HepG2 (cell line): ENCODE measurements around the gene GPR87. TPM values are rescaled to one million over a fixed set of nuclear protein-coding genes. Genes with fewer than 3 reads are reported as not detected.

Experiments used
- EP300 ChIP-seq, 3 experiments: sonication (generic) in 1 of 3; formaldehyde crosslinking in 1 of 3; IDR thresholded peaks; 2 replicates each; pipeline versions ENCODE4 v1.5.1 to v1.6.1; 2011 to 2020; ENCODE audit warnings: low read depth in 2 of 3, low read length in 2 of 3, borderline replicate concordance in 1 of 3, improper control_type of control experiment in 1 of 3, mild to moderate bottlenecking in 1 of 3, missing genetic modification reagents in 1 of 3, moderate library complexity in 1 of 3
- FOXK2 ChIP-seq: fragments of 450-650 bp; IDR thresholded peaks from 2 replicates; pipeline ENCODE4 v1.6.1; 2016
- FOXO1 ChIP-seq: sonication (generic); formaldehyde crosslinking; IDR thresholded peaks from 2 replicates; pipeline ENCODE4 v1.4.0; 2020; ENCODE audit warnings: missing genetic modification reagents
- GATAD2A ChIP-seq: IDR thresholded peaks from 2 replicates; pipeline ENCODE4 v1.6.1; 2016
- ISL2 ChIP-seq: sonication (generic); formaldehyde crosslinking; IDR thresholded peaks from 2 replicates; pipeline ENCODE4 v1.5.0; 2020; ENCODE audit warnings: missing genetic modification reagents
- ISX ChIP-seq: sonication (generic); formaldehyde crosslinking; conservative IDR thresholded peaks from 2 replicates; pipeline ENCODE4 v1.5.0; 2020; ENCODE audit warnings: missing genetic modification reagents
- KLF16 ChIP-seq, 2 experiments: sonication (generic) in 1 of 2; formaldehyde crosslinking in 1 of 2; IDR thresholded peaks; 2 replicates each; pipeline versions ENCODE4 v1.6.1 to v1.8.0; 2016 to 2023; ENCODE audit warnings: missing genetic modification reagents in 2 of 2, missing compliant biosample characterization in 1 of 2
- SAP130 ChIP-seq: IDR thresholded peaks from 2 replicates; pipeline ENCODE4 v1.6.1; 2016; ENCODE audit warnings: low read depth
- TCF7 ChIP-seq: sonication (generic); IDR thresholded peaks from 2 replicates; pipeline ENCODE4 v1.6.1; 2016; ENCODE audit warnings: antibody characterized with exemption, low read depth
- ZMYM2 ChIP-seq: sonication (generic); formaldehyde crosslinking; IDR thresholded peaks from 2 replicates; pipeline ENCODE4 v1.8.0; 2022; ENCODE audit warnings: mild to moderate bottlenecking, missing genetic modification reagents
- ZNF331 ChIP-seq: sonication (generic); formaldehyde crosslinking; IDR thresholded peaks from 2 replicates; pipeline ENCODE4 v1.4.0; 2020; ENCODE audit warnings: missing genetic modification reagents
- ZNF777 ChIP-seq: sonication (generic); formaldehyde crosslinking; IDR thresholded peaks from 2 replicates; pipeline ENCODE4 v1.4.0; 2020; ENCODE audit warnings: missing genetic modification reagents
- ZNF780A ChIP-seq: sonication (generic); formaldehyde crosslinking; IDR thresholded peaks from 2 replicates; pipeline ENCODE4 v1.8.0; 2022; ENCODE audit warnings: mild to moderate bottlenecking, missing genetic modification reagents, moderate library complexity
- ZNF816 ChIP-seq: sonication (generic); formaldehyde crosslinking; IDR thresholded peaks from 2 replicates; pipeline ENCODE4 v1.8.0; 2022; ENCODE audit warnings: missing genetic modification reagents, mild to moderate bottlenecking, borderline replicate concordance
- polyA plus RNA-seq, 8 experiments: library from polyadenylated mRNA; depleted of rRNA in 3 of 8; stranded (reverse) in 7 of 8; unstranded in 1 of 8; fragments of >200 nt; fragmentation: Illumina TruSeq in 4 of 8; extraction: Trizol in 4 of 8; gene quantifications; 2 replicates each; pipeline versions ENCODE4 v1.2.1 to v1.2.3, GENCODE V29; 2011 to 2016; ENCODE audit warnings: low read depth in 4 of 8, missing spikeins in 1 of 8, mixed read lengths in 1 of 8; ENCODE audit not compliant: insufficient read depth in 1 of 8
- total RNA-seq, 5 experiments: library from RNA; depleted of rRNA; stranded (reverse); fragments of >200 nt; fragmentation: Illumina TruSeq; extraction: Trizol; gene quantifications; 2 replicates each; pipeline ENCODE4 v1.2.3, GENCODE V29; 2016; ENCODE audit warnings: low read depth in 1 of 5
- TF ChIP-seq, protein P1 (sequence below): sonication (generic); formaldehyde crosslinking; IDR thresholded peaks from 2 replicates; pipeline ENCODE4 v1.4.0; 2020; ENCODE audit warnings: mild to moderate bottlenecking, missing genetic modification reagents, borderline replicate concordance
- TF ChIP-seq, protein P2 (sequence below): sonication (generic); formaldehyde crosslinking; IDR thresholded peaks from 2 replicates; pipeline ENCODE4 v1.4.0; 2020; ENCODE audit warnings: missing genetic modification reagents
- TF ChIP-seq, protein P3 (sequence below): IDR thresholded peaks from 2 replicates; pipeline ENCODE4 v1.4.0; 2020; ENCODE audit warnings: mild to moderate bottlenecking, missing genetic modification reagents
- TF ChIP-seq, protein P4 (sequence below): sonication (generic); formaldehyde crosslinking; IDR thresholded peaks from 2 replicates; pipeline ENCODE4 v1.4.0; 2020; ENCODE audit warnings: missing genetic modification reagents

The GPR87 gene
- total and polyA plus RNA-seq, 2 of the 13 experiments (the other 11 are each of a cell fraction or from before 2014, with no cell fraction given): not detected

DNA sequence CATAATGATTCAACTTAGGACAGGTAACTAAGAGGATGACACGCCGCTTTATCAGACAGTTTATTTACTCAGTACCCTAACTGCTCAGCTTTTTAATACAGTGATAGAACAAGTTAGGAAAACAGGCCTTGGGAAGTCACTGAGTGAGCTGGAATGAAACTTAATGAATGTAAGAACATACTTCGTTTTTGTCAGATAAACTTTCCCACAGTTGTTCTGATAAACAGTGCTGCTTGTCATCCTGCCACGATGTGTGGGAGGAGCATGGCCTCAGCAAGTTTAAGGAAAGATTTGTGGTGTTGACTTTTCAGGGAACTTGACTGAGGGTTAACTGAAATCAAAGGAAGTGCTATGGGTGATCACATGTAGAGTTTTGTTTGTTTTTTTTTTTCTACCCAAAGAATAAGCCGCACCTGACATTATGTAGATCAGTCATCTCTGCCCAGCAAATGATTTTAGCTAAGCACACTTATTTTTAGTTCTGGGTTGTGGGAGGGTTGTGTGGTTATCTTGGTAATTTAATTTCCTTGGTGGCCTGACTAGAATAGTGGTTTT lies 32.6 kb downstream of the GPR87 start (continued):
- TF ChIP-seq, protein P1, sequence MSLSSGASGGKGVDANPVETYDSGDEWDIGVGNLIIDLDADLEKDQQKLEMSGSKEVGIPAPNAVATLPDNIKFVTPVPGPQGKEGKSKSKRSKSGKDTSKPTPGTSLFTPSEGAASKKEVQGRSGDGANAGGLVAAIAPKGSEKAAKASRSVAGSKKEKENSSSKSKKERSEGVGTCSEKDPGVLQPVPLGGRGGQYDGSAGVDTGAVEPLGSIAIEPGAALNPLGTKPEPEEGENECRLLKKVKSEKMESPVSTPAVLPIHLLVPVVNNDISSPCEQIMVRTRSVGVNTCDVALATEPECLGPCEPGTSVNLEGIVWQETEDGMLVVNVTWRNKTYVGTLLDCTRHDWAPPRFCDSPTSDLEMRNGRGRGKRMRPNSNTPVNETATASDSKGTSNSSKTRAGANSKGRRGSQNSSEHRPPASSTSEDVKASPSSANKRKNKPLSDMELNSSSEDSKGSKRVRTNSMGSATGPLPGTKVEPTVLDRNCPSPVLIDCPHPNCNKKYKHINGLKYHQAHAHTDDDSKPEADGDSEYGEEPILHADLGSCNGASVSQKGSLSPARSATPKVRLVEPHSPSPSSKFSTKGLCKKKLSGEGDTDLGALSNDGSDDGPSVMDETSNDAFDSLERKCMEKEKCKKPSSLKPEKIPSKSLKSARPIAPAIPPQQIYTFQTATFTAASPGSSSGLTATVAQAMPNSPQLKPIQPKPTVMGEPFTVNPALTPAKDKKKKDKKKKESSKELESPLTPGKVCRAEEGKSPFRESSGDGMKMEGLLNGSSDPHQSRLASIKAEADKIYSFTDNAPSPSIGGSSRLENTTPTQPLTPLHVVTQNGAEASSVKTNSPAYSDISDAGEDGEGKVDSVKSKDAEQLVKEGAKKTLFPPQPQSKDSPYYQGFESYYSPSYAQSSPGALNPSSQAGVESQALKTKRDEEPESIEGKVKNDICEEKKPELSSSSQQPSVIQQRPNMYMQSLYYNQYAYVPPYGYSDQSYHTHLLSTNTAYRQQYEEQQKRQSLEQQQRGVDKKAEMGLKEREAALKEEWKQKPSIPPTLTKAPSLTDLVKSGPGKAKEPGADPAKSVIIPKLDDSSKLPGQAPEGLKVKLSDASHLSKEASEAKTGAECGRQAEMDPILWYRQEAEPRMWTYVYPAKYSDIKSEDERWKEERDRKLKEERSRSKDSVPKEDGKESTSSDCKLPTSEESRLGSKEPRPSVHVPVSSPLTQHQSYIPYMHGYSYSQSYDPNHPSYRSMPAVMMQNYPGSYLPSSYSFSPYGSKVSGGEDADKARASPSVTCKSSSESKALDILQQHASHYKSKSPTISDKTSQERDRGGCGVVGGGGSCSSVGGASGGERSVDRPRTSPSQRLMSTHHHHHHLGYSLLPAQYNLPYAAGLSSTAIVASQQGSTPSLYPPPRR (CRISPR knock-in tag): peak; percentile 85
- TF ChIP-seq FOXK2 (no peak), EP300 (IDR thresholded peaks at IDR 0.05; ENCODE audit: low read depth in 2 of 2, low read length in 2 of 2) (peak in 1 of 2 experiments; percentile 66; a peak in 2 of 4 replicates), EP300 (CRISPR knock-in tag; IDR thresholded peaks at IDR 0.05; ENCODE audit: borderline replicate concordance) (0 out of 2 replicates have a peak, but pooled peaks have one; percentile 45), ZNF777 (CRISPR knock-in tag) (no peak), ZNF331 (CRISPR knock-in tag) (peak; percentile 55; the same call in 1 of the 2 replicates), FOXO1 (CRISPR knock-in tag) (peak; percentile 53; the same call in 1 of the 2 replicates), ZMYM2 (CRISPR knock-in tag) (no peak), ISX (CRISPR knock-in tag) (no peak), GATAD2A (CRISPR knock-in tag) (peak; percentile 62), TCF7 (peak; percentile 86), SAP130 (CRISPR knock-in tag) (peak; percentile 80), ISL2 (peak; percentile 16; the same call in 1 of the 2 replicates), ZNF780A (no peak), KLF16 (CRISPR knock-in tag; IDR thresholded peaks at IDR 0.05) (peak in 1 of 2 experiments; percentile 49; a peak in 1 of 4 replicates), ZNF816 (no peak)
- TF ChIP-seq, protein P2, sequence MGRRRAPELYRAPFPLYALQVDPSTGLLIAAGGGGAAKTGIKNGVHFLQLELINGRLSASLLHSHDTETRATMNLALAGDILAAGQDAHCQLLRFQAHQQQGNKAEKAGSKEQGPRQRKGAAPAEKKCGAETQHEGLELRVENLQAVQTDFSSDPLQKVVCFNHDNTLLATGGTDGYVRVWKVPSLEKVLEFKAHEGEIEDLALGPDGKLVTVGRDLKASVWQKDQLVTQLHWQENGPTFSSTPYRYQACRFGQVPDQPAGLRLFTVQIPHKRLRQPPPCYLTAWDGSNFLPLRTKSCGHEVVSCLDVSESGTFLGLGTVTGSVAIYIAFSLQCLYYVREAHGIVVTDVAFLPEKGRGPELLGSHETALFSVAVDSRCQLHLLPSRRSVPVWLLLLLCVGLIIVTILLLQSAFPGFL (CRISPR knock-in tag): no peak
- TF ChIP-seq, protein P3, sequence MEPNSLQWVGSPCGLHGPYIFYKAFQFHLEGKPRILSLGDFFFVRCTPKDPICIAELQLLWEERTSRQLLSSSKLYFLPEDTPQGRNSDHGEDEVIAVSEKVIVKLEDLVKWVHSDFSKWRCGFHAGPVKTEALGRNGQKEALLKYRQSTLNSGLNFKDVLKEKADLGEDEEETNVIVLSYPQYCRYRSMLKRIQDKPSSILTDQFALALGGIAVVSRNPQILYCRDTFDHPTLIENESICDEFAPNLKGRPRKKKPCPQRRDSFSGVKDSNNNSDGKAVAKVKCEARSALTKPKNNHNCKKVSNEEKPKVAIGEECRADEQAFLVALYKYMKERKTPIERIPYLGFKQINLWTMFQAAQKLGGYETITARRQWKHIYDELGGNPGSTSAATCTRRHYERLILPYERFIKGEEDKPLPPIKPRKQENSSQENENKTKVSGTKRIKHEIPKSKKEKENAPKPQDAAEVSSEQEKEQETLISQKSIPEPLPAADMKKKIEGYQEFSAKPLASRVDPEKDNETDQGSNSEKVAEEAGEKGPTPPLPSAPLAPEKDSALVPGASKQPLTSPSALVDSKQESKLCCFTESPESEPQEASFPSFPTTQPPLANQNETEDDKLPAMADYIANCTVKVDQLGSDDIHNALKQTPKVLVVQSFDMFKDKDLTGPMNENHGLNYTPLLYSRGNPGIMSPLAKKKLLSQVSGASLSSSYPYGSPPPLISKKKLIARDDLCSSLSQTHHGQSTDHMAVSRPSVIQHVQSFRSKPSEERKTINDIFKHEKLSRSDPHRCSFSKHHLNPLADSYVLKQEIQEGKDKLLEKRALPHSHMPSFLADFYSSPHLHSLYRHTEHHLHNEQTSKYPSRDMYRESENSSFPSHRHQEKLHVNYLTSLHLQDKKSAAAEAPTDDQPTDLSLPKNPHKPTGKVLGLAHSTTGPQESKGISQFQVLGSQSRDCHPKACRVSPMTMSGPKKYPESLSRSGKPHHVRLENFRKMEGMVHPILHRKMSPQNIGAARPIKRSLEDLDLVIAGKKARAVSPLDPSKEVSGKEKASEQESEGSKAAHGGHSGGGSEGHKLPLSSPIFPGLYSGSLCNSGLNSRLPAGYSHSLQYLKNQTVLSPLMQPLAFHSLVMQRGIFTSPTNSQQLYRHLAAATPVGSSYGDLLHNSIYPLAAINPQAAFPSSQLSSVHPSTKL (CRISPR knock-in tag): peak; percentile 90
- TF ChIP-seq, protein P4, sequence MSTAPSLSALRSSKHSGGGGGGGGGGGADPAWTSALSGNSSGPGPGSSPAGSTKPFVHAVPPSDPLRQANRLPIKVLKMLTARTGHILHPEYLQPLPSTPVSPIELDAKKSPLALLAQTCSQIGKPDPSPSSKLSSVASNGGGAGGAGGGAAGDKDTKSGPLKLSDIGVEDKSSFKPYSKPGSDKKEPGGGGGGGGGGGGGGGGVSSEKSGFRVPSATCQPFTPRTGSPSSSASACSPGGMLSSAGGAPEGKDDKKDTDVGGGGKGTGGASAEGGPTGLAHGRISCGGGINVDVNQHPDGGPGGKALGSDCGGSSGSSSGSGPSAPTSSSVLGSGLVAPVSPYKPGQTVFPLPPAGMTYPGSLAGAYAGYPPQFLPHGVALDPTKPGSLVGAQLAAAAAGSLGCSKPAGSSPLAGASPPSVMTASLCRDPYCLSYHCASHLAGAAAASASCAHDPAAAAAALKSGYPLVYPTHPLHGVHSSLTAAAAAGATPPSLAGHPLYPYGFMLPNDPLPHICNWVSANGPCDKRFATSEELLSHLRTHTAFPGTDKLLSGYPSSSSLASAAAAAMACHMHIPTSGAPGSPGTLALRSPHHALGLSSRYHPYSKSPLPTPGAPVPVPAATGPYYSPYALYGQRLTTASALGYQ (CRISPR knock-in tag): no peak
